AG04449 (cell line): ENCODE data around the gene ALOX5.
"Not testable (repeated sequence)": the region's sequence is repeated elsewhere in the genome, so short reads cannot be mapped to it uniquely, and the experiment has no call there.

ENCODE experiments used
- CTCF ChIA-PET: fragments of 350-600 bp; formaldehyde crosslinking; extraction: SDS; loops from one replicate; lab custom pipeline; 2021; ENCODE audit warnings: antibody characterized with exemption; lab: Yijun Ruan, JAX
- POLR2A ChIA-PET: fragments of 400-600, 350-600 bp; formaldehyde crosslinking; extraction: SDS; loops from one replicate; lab custom pipeline; 2020; ENCODE audit warnings: antibody characterized with exemption, inconsistent platforms; lab: Yijun Ruan, JAX
- DNase-seq: peaks from one replicate; pipeline ENCODE4 v3.0.0-alpha.2; 2010; ENCODE audit warnings: low read depth, low spot score
- H3K4me3 ChIP-seq: 2 replicates; pipeline ENCODE4 v1.5.1; 2011; ENCODE audit warnings: low read depth, mild to moderate bottlenecking, control low read depth, low read length
- CTCF ChIP-seq: IDR thresholded peaks from one replicate; pipeline ENCODE4 v1.5.1; 2011; ENCODE audit warnings: mild to moderate bottlenecking, moderate library complexity, low read length, control low read depth, inconsistent platforms; ENCODE audit not compliant: insufficient read depth; ENCODE audit errors: missing control alignments

The ALOX5 gene

GRCh38 chr10:45408421-45409319 is 34.7 kb downstream of the ALOX5 start:
- ChIA-PET CTCF (no interaction called here), POLR2A (no interaction called here)
- H3K4me3 ChIP-seq = no peak overlapping the region
- TF ChIP-seq CTCF = no peak
- no peak for DNase-seq

- POLR2A ChIA-PET, H3K4me3 ChIP-seq, DNase-seq, CTCF ChIA-PET: not testable (repeated sequence)
Measured at GRCh38 chr10:45409347-45409746, 35.3 kb downstream of the ALOX5 start.

GRCh38 chr10:45409782-45410181 is 35.8 kb downstream of the ALOX5 start:
- POLR2A ChIA-PET = no interaction called here

GRCh38 chr10:45410489-45410806 is 36.4 kb downstream of the ALOX5 start:
- TF ChIP-seq CTCF = no peak
- no peak overlapping the region for H3K4me3 ChIP-seq
- DNase-seq = no peak
- CTCF ChIA-PET = no interaction called here
- POLR2A ChIA-PET = no interaction called here

More at GRCh38 chr10:45409782-45410181, 35.8 kb downstream of the ALOX5 start:
- CTCF ChIA-PET = no interaction called here
- TF ChIP-seq CTCF = no peak
- no peak for DNase-seq
- H3K4me3 ChIP-seq = no peak overlapping the region

- TF ChIP-seq CTCF = no peak
- ChIA-PET POLR2A (no interaction called here), CTCF (no interaction called here)
- no peak overlapping the region for H3K4me3 ChIP-seq
- DNase-seq = no peak
Measured at GRCh38 chr10:45410807-45411606, 37.0 kb downstream of the ALOX5 start.

GRCh38 chr10:45411607-45411940 is 37.6 kb downstream of the ALOX5 start:
- DNase-seq = no peak
- no peak for TF ChIP-seq CTCF
- POLR2A ChIA-PET = no interaction called here
- no peak overlapping the region for H3K4me3 ChIP-seq
- CTCF ChIA-PET = no interaction called here

GRCh38 chr10:45415062-45415461 is 41.0 kb downstream of the ALOX5 start:
- CTCF ChIA-PET, H3K4me3 ChIP-seq, DNase-seq, POLR2A ChIA-PET: not testable (repeated sequence)
